ENCODE results near the gene SFXN3. TPM values are rescaled to one million over a fixed set of nuclear protein-coding genes. Genes with fewer than 3 reads are reported as not detected.
A peak's percentile ranks its signal among the peaks of the same experiment; 100 is the strongest.

The SFXN3 gene
- total RNA-seq, 1 donor from 2014 or later, result 13.4 TPM

DNA sequence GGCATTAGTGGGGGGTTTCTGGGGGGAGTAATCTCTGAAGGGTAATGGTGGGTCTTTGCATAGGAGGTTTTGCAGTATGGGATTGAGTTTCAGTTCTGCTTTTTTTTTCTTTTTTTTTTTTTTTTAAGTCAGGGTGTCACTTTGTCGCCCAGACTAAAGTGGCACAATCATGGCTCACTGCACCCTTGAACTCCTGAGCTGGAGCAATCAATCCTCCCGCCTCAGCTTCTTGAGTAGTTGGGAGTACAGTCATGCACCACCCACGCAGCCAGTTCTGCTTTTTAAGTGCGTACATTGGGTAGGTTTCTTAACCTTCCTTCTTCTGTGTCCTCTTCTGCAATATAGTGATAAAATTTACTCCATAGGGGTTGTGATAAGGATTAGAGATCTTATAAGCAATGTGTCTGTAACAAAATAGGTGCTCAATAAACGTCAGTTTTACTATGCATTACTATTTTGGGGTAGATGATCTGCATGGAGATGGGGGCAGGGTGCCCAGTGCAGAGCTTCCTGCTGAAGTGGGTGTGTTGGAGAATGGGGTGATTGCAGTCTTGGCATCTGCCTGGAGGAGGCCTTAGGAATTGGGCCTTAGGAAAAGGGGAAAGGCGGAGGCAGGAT is 40.3 kb downstream of the SFXN3 start:
- Histone ChIP-seq H3K27ac (replicated peaks) (peak overlapping the region; percentile 21), H3K27me3 (ENCODE audit: low read depth) (peaks cover 61% of the 10 kb centered on the region)
- DNase-seq, result peak; percentile 30

DNA sequence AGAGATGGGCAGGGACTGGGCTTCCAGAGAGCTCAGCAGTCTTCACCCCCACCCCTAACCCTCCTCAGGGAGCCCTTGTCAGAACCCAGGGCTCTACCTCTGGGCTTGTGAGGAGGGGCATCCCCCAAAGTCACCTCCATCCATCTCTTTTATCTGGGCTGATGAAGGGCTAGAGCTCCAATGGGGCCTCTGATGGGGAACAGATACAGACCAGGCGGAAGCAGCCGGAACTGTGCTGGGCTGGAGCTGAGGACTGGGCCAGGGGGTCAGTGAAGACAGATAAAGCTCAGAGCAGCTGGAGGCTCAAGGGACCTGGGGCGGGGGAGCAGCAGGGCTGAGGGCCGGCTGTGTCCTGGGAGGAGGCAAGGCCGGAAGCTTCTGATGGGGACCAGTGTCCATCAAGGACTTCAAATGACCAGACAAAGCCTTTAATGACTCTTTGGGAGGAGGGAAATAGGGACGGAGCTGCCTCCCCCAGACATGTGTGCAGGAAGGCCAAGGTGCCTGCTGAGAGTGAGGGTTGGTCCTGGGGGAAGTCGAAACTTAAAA is 40.9 kb downstream of the SFXN3 start:
- peaks cover 62% of the 10 kb centered on the region for H3K27me3 ChIP-seq (ENCODE audit: low read depth)
- H3K36me3 ChIP-seq, result no peaks in the 10 kb centered on the region
- peaks cover 22% of the 10 kb centered on the region for H3K4me1 ChIP-seq
- DNase-seq, result no peak
- TF ChIP-seq, protein P1, sequence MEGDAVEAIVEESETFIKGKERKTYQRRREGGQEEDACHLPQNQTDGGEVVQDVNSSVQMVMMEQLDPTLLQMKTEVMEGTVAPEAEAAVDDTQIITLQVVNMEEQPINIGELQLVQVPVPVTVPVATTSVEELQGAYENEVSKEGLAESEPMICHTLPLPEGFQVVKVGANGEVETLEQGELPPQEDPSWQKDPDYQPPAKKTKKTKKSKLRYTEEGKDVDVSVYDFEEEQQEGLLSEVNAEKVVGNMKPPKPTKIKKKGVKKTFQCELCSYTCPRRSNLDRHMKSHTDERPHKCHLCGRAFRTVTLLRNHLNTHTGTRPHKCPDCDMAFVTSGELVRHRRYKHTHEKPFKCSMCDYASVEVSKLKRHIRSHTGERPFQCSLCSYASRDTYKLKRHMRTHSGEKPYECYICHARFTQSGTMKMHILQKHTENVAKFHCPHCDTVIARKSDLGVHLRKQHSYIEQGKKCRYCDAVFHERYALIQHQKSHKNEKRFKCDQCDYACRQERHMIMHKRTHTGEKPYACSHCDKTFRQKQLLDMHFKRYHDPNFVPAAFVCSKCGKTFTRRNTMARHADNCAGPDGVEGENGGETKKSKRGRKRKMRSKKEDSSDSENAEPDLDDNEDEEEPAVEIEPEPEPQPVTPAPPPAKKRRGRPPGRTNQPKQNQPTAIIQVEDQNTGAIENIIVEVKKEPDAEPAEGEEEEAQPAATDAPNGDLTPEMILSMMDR (IDR thresholded peaks at IDR 0.05; ENCODE audit: borderline replicate concordance), result no peak
- no peaks in the 10 kb centered on the region for H3K9me3 ChIP-seq (replicated peaks)
- H3K4me3 ChIP-seq, result no peak overlapping the region
- peak overlapping the region; percentile 21 for H3K27ac ChIP-seq (replicated peaks)
- intact Hi-C loops (cut with micrococcal nuclease), result no loop called here

More for the DNA sequence above, 40.3 kb downstream of the SFXN3 start:
- TF ChIP-seq, protein P1 (IDR thresholded peaks at IDR 0.05; ENCODE audit: borderline replicate concordance), result no peak
- Histone ChIP-seq H3K4me1 (peaks cover 28% of the 10 kb centered on the region), H3K36me3 (no peaks in the 10 kb centered on the region), H3K9me3 (replicated peaks) (no peaks in the 10 kb centered on the region), H3K4me3 (no peak overlapping the region)
- intact Hi-C loops (cut with micrococcal nuclease), result no loop called here

DNA sequence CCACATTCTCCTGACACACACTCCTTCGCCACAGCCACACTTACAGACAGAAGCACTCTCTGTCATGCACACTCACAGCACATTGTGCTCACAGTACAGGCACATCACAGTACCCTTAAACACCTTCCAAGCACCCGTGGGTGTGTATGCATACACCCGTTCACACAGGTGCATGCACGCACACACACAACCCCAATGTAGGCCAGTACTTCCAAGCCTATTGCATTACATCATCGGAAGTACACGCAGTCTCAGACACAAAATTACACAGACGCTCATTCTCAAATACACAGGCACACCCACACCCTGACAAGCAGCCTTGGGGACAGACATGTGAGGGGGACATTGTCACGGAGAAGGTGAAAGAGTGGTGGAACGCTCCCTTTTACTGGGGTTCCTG is 41.9 kb downstream of the SFXN3 start:
- TF ChIP-seq, protein P1 (IDR thresholded peaks at IDR 0.05; ENCODE audit: borderline replicate concordance), result no peak
- Histone ChIP-seq H3K27me3 (ENCODE audit: low read depth) (peaks cover 64% of the 10 kb centered on the region), H3K36me3 (no peaks in the 10 kb centered on the region), H3K9me3 (replicated peaks) (no peaks in the 10 kb centered on the region), H3K4me3 (no peak overlapping the region), H3K27ac (replicated peaks) (no peak overlapping the region), H3K4me1 (peaks cover 13% of the 10 kb centered on the region)
- intact Hi-C loops (cut with micrococcal nuclease), result no loop called here
- DNase-seq, result no peak

DNA sequence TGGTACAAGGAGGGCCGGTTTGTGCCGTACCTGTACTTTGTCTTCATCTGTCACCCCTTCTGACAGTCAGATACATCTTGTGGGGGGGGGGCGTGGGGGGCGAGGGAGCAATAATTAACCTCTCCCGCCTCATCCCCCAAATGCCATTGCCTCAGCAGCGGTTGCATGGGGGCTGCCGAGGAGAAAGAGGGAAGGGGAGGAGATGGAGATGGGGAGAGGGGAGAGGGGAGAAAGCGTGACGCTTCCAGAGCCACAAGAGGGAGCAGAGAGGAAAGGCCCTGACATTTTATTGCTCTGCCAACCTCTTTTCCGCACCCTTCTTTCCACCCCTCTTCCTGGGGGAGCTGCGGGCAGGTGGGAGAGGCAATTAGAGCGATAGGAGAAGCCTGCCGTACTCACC is 42.6 kb downstream of the SFXN3 start:
- no peak overlapping the region for H3K4me3 ChIP-seq
- H3K27me3 ChIP-seq (ENCODE audit: low read depth), result peaks cover 71% of the 10 kb centered on the region
- H3K27ac ChIP-seq (replicated peaks), result no peak overlapping the region
- intact Hi-C loops (cut with micrococcal nuclease), result no loop called here
- no peaks in the 10 kb centered on the region for H3K9me3 ChIP-seq (replicated peaks)
- TF ChIP-seq, protein P1 (IDR thresholded peaks at IDR 0.05; ENCODE audit: borderline replicate concordance), result no peak
- no peak for DNase-seq
- no peaks in the 10 kb centered on the region for H3K36me3 ChIP-seq
- H3K4me1 ChIP-seq, result peaks cover 13% of the 10 kb centered on the region

DNA sequence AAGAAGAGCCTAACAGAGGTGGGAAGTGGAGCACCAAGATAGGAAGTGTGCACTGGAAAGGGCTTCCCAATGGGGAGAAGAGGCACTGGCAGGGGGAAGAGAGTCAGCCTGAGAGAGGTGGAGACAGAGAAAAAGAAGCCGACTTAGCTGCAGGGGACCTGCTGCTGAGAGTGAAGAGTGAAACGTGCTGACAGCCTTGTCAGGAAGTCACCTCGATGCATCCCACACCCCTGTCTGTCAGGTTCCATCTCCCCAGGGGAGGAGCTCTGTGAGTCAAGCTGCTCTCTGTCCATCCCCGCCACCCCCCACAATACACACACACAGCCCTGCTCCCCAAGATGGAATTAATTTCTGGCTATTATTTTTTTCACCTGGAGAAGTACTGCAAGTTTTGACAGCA is 44.7 kb downstream of the SFXN3 start:
- intact Hi-C loops (cut with micrococcal nuclease), result no loop called here
- DNase-seq, result no peak

More for the DNA sequence above, 44.7 kb downstream of the SFXN3 start:
- Histone ChIP-seq H3K27ac (replicated peaks) (no peak overlapping the region), H3K36me3 (no peaks in the 10 kb centered on the region), H3K27me3 (ENCODE audit: low read depth) (peaks cover 92% of the 10 kb centered on the region), H3K4me1 (peaks cover 13% of the 10 kb centered on the region), H3K4me3 (no peak overlapping the region), H3K9me3 (replicated peaks) (no peaks in the 10 kb centered on the region)
- TF ChIP-seq, protein P1 (IDR thresholded peaks at IDR 0.05; ENCODE audit: borderline replicate concordance), result no peak
